GM18499 (cell line): ENCODE results near the gene MYF5.
"Not testable (repeated sequence)": the region's sequence is repeated elsewhere in the genome, so short reads cannot be mapped to it uniquely, and the experiment has no call there.

ENCODE experiments used
- ATAC-seq: cut with Tn5 transposase; IDR thresholded peaks from one replicate; pipeline ENCODE4 v1.9.1; 2021; ENCODE audit warnings: moderate number of reproducible peaks; ENCODE audit not compliant: insufficient read depth, unreplicated experiment

MYF5 gene

DNA sequence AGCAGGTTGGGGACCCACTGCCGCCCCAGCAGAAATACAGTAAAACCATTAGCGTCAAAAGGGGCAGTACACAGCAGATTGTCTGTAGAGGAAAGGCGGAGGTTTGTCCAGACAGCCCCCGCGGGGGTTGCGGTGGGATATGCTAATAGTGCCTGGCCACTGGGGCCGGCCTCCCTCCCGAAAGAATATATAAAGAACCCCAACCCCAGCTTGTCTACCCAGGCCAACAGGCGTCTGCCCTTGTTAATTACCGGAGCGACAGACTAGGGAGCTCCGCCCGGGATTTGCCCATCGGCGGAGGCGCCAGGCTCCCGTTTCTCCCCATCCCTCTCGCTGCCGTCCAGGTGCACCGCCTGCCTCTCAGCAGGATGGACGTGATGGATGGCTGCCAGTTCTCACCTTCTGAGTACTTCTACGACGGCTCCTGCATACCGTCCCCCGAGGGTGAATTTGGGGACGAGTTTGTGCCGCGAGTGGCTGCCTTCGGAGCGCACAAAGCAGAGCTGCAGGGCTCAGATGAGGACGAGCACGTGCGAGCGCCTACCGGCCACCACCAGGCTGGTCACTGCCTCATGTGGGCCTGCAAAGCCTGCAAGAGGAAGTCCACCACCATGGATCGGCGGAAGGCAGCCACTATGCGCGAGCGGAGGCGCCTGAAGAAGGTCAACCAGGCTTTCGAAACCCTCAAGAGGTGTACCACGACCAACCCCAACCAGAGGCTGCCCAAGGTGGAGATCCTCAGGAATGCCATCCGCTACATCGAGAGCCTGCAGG, at the start of gene MYF5:
Gene MYF5, plus strand, starts transcription at position 217 of the 774 bp plus-strand sequence. Its CDS starts 152 bp downstream, at position 369.
- no peak for ATAC-seq

DNA sequence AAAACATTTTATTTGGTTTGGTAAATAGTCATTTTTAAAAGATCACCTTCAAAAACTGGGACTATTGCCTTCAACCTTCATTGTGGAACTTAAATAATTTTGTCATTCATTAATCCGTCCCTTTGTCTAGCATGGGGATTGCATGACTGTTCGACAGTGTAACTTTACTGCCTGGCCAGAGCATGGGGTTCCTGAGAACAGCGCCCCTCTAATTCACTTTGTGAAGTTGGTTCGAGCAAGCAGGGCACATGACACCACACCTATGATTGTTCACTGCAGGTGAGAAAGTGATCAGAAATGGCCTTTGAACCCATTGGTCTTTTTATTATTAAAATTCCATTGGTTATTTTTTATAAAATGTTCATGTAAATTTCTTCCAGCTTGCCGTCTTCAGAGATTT, 46.5 kb upstream of the MYF5 start:
- ATAC-seq: no peak

DNA sequence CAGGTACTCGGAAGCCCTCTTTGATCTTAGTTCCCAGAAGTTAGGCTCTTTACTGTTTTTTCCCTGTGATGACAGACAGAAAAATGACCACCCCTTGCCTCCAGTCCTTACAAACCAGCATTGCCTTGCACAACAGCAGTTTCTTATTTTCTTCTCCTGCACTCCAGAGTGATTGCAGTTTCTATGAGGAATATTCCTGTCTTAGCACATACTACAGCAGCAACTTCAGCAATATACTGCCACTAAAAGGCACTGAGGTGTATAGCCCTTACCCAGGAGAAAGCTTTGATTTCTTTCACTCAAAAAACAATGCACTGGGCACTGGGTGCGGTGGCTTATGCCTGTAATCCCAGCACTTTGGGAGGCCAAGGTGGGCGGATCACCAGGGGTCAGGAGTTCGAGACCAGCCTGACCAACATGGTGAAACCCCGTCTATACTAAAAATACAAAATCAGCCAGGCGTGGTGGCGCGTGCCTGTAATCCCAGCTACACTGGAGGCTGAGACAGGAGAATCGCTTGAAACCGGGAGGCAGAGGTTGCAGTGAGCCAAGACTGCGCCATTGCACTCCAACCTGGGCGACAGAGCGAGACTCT, 40.6 kb upstream of the MYF5 start:
- ATAC-seq: not testable (repeated sequence)

DNA sequence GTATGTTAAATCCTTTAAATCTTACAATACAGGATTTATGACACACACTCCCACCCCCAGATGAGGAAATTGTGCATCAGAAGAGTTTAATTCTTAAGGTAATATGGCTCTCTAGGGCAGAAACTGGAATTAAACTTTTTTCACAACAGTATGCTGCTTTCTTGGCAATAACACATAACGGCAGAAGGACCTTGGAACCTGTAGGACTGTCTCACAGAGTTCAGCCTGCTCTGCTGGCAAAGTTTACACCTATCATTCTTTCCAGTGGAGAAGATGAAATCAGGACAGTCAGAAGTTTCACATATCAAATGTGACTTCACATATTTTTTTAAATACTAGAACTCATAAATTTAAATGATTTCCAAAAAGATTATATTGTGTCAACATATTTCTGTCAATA, 39.9 kb upstream of the MYF5 start:
- no peak for ATAC-seq

DNA sequence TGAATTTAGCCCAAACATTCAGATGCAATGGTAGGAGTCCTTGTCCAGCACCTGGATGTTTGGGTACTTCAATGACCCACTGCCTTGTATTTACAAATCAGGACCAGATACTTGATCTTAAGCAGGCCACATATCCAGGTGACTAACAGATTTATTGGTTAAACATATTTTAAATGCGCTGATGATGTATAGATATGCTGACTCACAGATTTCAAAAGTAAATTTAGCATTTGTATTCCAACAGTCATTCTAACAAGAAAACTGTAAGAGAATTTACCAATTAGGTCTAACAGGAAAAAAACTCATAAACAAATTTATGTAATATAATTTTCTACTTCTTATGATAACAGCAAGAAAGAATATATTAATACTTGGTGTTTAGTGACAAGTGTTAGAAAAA, 38.7 kb upstream of the MYF5 start:
- no peak for ATAC-seq

DNA sequence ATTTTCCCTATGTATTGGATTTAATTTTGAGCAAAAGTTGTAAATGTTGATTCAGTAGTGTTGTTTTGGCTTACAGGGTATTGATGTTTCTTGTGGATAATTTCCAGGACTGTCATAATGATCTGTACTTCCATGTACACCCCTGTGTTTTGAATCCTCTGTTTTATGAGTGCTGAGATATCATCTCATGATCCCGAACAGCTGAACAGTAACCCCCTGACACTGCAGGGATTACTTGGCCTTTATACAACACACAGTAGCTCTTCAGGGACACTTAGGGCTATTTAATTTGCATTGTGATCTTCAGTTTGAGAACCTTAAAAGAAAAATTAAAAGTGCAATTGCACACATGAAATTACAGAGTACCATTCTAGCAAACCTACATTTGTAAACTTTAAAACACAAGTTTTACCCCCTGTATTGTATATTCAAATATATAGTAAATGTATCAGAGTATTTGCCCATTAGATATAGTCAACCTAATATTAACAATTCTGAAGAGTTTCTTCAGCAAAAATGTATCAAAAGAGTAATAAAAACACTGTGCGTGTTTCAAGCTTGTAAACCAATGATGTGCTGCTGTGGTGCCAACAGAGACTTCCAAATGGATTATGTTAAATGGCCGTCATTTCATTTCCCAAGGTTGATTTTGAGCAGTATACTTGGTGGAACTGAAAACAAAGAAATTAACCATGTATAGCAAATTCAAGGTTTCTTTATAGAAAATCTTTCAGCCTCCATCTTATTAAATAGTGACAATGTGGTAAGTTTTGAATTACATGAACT, 37.2 kb upstream of the MYF5 start:
- ATAC-seq: no peak

DNA sequence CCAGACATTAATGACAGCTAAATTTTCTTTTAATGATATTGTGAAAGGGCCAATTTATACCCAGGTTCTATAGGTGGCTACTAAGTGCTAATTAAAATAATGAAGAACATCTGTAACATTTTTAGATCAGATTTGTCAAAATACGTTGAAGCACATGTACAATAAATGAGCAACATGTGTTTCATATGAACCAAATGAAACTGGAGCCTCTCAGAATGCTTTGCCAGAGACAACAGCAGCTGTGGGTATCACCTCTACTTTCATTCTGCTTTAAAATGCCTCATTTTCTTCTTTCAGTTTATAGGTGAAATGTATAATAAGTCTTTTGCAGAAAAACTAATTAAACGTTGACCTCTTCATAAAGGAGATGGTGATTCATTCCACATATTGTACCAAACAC, 35.4 kb upstream of the MYF5 start:
- ATAC-seq: no peak

DNA sequence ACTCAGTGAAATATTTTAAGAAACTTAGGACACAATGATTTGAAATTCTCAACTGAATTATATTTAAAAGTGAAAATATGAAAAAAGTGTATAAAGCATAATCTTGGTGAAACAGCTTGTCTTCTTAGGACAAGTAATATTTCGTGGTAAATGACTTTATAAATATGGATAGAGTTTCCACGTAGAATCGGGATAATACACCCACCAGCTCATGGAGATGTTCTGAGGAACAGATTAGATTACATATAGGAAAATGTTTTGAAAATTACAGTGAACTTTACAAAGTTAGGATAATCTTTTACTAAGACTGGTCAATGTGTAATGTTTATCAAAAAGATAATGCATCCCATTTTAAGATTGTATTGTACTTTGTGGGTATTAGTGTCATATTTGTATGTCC, 34.9 kb upstream of the MYF5 start:
- ATAC-seq: no peak

DNA sequence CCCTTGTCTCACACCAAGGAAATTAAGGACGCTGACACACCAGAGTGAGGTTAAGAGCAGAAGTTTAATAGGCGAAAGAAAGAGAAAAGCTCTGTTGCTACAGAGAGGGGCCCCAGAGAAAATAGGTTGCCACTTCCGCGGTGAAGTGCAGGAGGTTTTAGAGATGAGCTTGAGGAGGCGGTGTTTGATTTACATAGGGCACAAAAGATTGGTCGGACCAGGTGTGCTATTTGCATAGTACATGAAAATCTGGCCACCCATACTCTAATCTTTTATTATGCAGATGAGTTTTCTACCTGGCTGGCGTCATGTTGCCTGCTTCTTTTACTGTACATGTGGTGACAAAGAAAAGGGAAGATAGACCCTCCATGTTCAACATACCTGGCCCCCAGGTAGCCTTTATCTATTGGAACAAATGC, 32.6 kb upstream of the MYF5 start:
- no peak for ATAC-seq

DNA sequence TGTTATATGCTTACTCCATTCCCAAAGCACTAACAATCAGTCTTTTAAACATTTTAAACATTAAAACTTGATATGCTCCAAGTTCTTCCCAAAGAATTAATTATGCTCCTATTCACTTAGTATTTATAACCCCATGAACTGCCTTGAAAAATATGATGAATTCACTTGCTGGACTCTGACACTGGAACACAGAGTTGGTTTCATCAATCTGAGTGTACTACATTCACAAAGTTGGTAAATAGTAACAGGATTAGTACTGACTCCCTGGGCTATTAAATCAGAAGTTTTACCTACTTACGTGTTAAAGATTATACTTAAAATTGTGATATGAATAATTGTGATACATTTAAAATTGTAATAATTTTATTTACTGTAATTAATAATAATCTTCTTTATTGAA, 26.6 kb upstream of the MYF5 start:
- ATAC-seq: no peak

DNA sequence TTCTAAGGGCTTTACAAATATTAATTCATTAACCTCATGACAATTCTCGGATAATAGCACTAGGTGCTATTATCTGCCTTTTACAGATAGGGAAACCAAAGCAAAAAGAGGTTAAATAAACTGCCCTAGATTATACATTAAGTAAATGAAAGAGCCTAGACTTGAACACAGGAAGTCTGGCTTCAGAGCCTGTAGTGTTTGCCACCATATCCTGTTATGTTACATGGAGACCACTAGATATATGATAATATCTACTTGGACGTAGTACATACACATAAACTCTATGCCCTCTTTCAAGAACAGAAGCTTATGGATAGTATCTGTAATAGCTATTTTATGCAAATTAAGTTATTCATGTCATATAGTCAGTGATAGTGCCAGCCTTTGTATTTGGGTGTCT, 26.2 kb upstream of the MYF5 start:
- no peak for ATAC-seq

DNA sequence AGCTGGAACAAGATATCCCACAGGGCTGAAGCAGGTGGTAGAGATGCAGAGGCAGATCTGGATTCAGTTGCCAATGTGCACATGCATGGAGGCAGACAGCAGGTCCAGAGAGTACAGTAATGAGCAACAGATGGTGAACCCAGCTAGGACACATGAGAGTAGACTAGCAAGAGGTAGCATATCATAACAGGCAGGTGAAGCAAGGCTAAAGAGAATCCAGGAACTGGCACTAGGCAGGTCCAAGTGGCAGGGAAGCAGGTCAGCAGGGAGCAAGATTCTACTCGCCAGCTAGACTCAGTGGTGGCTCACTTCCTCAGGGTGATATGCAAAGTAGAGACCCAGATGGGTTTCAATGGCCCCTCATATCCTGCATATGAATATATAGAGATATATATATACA, 24.6 kb upstream of the MYF5 start:
- peak; percentile 40 for ATAC-seq

DNA sequence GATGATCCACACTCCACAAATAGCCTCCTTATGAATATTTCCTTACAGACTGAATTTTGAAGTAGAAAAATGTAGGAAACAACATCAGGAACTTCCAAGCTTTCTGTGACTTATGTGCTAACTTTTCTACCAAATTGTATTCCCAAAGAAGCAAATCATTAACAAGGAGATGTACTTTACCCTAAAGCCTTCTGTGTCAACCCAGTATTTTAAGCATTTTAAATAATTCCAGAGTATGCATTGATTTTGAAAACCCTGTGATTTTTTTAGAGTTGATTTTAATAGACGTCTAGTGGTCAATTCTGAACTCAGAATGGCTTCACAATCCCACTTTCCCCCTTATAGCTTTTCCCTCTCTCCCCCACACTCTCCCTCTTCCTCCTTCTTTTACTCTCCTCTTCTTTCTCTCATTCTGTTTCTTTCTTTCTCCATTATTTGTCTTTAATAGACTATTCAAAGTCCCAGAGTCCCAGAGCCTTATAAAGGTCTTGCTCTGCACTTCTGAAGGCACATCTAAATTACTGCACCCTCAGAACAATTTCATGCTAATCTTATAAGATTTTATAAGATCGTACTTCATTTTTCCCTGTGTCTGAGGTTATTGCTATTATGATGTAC, 19.3 kb upstream of the MYF5 start:
- no peak for ATAC-seq

DNA sequence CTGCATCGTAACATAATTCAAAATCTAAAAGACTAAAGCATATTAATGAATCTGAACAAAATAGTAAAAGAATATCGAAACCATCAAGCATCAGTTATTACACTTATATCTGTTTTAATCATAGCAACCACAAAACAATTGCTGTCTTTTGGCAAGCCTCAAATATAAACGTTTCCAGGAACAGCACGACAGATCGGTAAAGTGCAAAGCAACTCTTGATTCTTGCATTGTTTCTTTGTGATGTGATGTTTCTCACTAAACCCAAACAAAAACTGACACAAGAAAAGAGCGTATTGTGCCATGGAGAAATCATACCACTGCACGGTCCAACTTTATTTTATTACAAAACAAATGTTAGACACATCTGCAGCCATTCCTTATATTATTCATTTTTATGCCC, 18.5 kb upstream of the MYF5 start:
- no peak for ATAC-seq

DNA sequence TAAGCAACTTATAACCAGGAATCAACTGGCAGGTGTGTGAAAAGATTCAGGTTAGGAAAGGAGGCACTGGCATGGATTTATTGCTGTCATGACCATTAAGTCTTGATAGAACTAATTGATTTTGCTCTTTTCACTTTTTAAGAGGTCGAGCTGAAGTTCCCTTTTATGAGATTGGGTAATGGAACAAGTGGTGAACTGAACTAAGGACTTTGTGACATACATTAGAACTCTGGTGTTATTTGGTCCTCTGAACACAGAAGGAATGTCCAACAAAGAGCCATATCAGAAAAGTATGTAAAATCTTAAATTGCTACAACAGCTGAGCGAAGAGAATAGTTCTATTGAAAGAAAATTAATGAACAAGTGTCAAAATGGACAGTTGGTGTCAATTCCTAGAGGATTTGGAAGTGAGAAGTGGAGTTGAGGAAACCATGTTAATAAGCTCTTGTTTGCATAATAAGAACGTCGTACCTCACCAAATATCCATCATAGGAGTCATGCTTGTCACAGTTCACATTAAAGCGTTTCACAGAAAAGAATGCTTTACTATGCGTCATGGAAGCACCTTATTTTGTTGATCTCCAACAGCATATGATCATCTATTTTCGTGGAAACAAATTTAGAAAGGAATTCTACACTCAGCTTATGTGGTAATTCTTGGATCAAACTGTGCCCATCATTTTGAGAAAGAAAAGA, 17.7 kb upstream of the MYF5 start:
- ATAC-seq: no peak

DNA sequence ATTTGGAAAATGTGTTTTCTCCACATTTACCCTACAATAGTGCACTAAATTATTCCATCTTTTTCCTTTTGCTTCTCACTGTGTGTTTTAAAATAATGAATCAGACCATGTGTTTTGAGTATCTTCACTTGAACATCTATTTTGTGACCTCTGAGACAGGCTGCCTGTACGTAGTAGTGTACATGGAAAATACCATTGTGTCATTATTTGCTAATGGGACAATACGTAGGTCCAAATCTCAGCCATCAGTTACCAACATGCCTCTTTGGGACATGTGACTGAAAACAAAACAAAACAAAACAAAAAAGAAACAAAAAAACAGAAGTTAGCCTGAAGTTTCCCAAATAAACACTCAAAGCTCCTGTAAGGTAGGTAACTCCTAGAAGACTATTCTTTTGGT, 16.4 kb upstream of the MYF5 start:
- ATAC-seq: no peak

DNA sequence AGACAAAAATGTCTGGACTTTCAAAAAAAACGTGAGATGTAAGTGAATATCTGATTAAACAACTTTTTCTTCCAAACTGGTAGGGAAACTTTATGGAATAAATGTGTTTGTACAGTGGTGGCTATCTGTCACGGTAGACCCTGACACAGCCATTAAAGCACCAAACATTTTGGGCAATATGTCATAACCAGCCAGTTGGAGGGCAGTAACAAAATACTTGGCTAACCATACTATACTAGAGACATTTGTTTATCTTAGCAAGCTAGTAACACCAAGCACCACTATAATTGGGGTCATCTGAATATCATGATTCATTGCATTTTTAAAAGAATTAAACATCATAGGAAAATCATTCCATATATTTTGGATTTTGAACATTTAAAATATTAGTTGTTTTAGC, 15.3 kb upstream of the MYF5 start:
- ATAC-seq: no peak

DNA sequence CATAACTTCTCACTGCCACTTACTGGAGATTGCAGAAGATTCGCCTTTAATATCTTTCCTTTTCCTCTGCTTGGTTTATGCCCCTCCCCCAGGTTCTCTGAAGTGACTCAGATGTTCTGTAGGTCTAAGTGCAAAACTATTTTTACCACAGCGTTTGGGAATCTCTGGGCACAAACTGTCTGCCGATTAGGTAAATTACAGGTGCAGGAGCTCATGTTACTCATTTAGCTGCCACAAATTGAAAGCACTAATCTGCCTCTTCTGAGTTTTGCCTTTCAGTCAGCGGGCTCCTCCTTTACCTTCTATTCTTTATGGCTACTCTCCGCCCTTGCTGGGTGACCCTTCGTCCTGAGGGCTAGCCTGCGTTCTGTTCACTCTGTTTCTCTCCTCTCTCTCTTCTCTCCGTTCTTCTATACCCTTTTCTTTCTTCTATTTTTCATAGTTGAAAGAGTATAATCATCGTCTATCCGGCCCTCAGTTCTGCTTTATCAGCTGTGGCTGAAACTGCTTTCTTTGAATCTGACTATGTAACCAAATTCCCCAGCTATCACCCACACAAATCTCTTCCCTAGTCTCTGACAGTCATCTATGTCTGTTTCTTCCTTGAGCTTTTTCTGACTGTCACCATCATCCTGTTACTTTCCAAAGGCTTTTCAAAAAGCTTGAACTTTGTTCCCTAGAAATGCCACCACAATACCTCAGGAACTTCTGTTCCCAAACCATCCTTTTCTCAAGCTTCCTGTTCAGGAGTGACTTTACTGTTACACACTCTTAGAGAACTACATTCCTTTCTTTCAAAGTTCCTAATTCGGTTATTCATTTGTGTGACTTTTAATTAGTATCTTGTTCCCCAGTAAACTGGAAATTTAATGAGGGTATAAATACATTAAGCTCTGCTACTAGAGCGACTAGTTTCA, 13.6 kb upstream of the MYF5 start:
- ATAC-seq: peak; percentile 68

DNA sequence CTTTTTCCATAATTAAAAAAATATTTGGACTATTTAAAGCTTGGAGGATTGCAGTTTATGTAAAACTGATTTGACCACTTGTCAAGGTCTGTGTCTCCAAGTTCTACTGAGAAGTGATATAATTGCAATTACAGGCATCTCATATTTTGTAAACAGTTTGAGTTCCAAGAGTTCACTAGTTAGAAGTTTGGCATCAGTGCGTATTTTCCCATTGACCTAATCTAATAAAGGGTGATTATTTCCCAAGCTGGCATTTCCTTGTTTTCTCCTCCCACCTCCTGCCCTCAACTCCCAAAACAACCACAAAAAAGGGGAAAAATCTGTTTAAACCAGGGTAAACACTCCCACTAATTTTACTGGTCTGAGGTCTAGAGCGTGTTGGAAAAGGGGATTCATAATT, 12.3 kb upstream of the MYF5 start:
- no peak for ATAC-seq
